Activated gamma-delta T cell treated with anti-CD3 and anti-CD28 coated beads, Interleukin-2, amount 50 U/mL, for 16 hours (primary cell): ENCODE measurements around the gene SPEF2.

Experiments
- DNase-seq: peaks from one replicate; pipeline ENCODE4 v3.0.0-alpha.2; 2020; ENCODE audit warnings: low read depth

Gene SPEF2, protein sequence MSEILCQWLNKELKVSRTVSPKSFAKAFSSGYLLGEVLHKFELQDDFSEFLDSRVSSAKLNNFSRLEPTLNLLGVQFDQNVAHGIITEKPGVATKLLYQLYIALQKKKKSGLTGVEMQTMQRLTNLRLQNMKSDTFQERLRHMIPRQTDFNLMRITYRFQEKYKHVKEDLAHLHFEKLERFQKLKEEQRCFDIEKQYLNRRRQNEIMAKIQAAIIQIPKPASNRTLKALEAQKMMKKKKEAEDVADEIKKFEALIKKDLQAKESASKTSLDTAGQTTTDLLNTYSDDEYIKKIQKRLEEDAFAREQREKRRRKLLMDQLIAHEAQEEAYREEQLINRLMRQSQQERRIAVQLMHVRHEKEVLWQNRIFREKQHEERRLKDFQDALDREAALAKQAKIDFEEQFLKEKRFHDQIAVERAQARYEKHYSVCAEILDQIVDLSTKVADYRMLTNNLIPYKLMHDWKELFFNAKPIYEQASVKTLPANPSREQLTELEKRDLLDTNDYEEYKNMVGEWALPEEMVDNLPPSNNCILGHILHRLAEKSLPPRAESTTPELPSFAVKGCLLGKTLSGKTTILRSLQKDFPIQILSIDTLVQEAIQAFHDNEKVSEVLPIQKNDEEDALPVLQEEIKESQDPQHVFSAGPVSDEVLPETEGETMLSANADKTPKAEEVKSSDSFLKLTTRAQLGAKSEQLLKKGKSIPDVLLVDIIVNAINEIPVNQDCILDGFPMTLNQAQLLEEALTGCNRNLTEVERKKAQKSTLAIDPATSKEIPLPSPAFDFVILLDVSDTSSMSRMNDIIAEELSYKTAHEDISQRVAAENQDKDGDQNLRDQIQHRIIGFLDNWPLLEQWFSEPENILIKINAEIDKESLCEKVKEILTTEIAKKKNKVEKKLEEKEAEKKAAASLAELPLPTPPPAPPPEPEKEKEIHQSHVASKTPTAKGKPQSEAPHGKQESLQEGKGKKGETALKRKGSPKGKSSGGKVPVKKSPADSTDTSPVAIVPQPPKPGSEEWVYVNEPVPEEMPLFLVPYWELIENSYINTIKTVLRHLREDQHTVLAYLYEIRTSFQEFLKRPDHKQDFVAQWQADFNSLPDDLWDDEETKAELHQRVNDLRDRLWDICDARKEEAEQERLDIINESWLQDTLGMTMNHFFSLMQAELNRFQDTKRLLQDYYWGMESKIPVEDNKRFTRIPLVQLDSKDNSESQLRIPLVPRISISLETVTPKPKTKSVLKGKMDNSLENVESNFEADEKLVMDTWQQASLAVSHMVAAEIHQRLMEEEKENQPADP (N-terminal part only)

GRCh38 chr5:35617435-35618303 lies at the start of gene SPEF2:
Gene SPEF2 (plus strand): TSS chr5:35617863. CDS start chr5:35617998, 135 bp downstream.
- DNase-seq, result peak; percentile 56

DNA sequence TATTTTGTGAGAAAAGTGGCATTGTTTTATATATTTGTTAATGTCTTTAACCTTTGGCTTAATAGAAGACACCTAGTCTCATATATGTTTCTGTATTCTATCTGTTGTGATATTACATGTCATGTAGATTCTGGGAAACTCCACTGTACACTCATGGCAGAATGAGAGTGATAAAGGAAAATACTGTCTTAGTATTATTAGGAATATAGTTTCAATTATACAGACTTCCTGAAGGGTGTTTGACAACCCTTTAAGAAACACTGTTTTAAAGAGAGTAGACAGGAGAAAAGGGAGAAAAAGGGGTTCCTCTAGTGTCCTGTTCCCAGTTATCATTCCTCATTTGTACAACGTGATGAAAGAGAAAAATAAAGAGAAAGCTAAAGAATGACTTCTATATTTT lies 42.1 kb upstream of the SPEF2 start:
- no peak for DNase-seq

- no peak for DNase-seq
Observed at GRCh38 chr5:35587419-35587818, 30.2 kb upstream of the SPEF2 start.

GRCh38 chr5:35593338-35593737 lies 24.3 kb upstream of the SPEF2 start:
- no peak for DNase-seq

DNA sequence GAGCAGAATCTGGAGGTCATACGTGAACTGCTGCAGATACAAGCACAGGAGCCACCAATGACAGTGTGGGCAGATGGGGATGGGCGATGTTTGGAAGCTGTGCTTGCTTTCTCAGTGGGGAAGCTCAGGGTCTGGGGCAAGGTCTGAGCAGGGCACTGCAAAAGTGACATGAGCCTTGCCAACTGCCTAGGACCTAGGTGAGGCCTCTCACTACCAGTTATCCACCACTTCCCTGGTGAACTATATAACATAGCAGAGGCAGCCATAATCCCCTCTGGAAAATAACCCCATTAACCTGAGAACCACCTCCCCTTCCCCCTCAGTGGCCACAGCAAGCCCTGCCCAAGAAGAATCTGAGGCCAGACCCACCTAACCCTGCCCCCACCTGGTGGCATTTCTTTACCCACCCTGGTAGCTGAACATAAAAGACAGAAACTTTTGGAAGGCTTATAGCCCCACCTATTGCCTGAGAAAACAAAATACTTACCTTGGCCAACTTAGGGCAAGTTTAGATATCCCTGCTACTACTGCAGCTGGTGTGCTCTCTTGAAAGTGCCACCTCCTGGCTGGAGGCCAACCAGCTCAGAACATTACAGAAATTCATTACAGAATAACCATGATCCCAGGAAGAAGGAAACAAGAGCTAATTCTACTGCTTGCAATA lies 18.8 kb upstream of the SPEF2 start:
- DNase-seq, result no peak

GRCh38 chr5:35600591-35600990 lies 17.1 kb upstream of the SPEF2 start:
- no peak for DNase-seq

DNA sequence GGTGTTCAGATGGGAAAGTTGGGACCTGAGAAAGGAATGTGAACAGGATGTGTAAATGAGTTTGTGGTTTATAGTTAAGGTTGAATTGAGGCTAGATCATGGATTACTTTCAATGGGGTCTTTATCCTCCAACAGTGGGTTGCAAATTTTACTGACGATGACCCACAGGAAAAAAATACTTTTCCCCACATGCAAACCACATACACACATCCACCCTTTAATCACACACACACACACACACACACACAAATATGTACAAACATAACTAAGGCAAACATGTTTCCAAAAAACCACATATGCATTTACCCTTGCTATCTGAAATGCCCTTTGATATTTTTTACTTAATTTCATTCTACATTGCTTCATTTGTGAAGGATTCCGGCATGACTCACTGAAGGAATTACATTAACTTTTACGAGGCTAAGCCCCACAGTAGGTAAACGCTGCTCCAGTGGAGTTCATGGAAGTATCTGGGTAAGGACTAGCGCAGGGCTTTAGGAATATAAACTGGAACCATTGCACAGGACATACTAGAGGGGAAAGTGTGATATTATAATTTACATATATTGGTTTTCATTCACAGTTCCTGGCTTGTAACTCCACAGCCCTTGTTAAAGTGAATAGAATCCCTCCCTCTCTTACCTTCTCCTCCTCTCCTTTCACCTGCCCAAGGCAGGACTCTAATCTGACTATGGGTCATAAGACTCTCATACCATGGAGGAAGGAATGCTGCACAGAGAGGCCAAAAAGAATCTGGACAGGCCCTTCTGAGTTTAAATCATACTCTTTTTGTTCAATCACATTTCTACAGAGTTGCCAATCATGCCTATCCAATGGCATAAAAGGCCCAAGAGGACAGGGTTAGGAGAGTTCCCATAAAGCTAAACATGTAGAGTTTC lies 8.5 kb upstream of the SPEF2 start:
- DNase-seq, result no peak

DNA sequence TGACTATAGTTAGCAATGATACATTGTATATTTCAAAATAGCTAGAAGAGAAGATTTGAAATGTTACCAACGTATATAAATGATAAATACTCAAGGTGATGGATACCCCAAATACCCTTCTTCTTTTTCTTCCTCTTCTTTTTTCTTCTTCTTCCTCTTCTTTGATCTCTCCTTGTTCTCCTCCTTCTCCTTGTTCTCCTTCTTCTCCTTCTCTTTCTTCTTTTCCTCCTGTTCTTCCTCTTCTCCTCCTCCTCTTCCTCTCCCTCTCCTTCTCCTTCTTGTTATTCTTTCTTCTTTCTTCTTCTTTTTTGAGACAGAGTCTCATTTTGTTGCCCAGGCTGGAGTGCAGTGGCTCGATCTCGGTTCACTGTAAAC lies 616 bp upstream of the SPEF2 start:
- no peak for DNase-seq

GRCh38 chr5:35618304-35618636 lies 607 bp downstream of the SPEF2 start:
- no peak for DNase-seq

GRCh38 chr5:35618781-35619180 lies 1.1 kb downstream of the SPEF2 start:
- DNase-seq, result no peak

DNA sequence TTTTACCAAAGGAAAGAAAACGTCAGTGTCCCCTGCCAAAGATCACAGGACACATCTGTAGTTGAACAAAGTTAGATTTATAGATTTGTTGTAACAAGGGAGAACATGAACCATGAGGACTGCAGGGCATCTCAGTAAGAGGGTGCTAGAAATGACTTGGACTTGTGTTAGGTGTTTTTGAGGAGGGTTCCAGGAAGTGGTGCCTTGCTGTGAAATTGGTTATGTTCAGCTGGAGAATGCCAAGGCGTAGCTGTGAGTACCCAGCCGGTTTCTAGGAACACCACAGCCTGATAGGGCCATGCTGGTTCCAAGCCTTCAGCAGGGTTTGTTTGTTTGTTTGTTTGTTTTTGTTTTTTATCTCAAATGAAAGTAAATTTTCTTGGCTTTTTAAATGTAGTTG lies 5.3 kb downstream of the SPEF2 start:
- DNase-seq, result no peak

DNA sequence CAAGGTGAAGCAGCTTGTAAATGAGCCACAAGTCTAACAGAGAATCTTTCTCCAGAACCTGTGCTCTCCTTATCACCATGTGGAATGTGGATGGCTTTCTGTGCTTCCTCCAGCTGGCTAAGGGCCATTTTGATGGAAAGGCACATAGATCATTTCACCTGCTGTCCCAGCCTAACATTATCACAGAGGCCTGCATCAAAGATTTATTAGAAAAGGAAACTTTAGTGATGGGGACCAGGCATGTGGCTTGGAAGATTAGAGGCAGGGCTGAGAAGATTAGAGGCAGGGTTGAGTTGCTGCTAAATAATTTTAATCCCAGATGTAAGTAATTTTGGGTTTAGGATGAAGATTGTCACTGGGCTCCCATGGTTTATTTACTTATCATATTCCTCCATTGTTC lies 6.3 kb downstream of the SPEF2 start:
- DNase-seq, result no peak

DNA sequence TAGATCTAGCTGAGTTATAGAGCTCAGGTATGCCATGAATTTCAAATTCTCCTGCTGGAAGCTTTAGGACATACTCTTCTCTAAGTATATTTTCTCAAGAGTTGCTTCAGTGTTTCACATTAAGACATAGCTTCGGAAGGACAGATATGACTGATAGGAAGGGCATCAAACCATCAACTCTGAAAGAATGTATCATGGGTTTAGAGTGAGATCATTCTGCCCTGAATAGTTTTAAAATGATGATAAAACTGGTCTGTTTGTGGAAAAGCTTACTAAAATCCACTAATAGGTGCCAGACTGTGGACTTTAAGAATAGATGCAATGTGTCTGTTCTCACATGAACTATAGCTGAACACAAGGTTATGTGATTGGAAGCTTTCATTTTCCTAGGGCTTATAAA lies 8.4 kb downstream of the SPEF2 start:
- DNase-seq, result no peak

GRCh38 chr5:35626553-35626952 lies 8.9 kb downstream of the SPEF2 start:
- DNase-seq, result no peak

DNA sequence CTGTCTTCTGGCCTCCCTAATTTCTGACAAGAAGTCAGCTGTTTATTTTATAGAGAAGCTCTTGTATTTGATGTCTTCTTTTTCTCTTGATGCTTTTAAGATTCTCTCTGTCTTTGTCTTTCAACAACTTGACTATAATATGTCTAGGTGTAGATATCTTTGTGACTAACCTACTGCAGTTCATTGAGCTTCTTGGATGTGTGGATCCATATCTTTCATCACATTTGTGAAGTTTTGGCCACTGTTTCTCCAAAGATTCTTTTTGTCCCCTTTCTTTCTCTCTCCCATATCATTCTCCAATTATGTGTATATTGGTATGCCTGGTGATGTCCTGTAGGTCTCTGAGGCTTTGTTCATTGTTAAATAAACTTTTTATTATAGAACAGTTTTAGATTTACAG lies 16.7 kb downstream of the SPEF2 start:
- no peak for DNase-seq

DNA sequence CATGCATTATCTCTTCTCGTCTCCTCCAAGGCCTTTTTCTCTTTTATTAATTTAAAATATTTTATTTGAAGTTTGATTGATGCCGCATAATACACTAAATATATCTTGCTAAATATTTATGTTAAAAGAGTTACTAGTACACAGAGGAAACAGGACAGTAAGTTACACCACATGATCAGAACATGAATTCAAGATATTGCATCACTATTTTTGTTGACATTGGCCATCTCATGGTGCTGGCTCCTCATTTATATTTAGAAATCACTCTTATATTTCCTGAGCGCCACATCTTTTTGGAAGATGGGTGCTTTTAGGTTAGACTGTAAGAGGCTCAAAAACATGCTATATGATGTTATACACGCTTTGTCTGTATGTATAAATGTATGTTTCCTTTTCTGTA lies 23.0 kb downstream of the SPEF2 start:
- no peak for DNase-seq

DNA sequence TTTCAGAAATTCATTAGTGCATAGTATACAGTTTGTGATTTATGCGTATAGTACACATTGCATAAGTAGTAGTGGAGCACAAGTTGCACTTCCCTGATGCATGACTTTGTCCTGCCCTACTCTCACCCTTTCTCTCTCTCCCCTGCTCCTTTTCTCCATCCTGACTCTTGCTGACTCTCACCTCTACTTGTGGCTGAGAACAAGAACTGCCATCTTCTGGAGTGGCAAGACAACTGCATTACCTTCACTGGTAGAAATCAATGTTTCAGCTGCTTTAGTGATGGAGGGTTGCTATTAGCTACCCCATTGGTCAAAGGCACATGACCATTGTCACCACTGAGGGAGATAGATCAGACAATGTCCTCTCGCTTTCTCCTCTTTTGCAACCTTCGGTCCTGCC lies 26.9 kb downstream of the SPEF2 start:
- DNase-seq, result no peak

DNA sequence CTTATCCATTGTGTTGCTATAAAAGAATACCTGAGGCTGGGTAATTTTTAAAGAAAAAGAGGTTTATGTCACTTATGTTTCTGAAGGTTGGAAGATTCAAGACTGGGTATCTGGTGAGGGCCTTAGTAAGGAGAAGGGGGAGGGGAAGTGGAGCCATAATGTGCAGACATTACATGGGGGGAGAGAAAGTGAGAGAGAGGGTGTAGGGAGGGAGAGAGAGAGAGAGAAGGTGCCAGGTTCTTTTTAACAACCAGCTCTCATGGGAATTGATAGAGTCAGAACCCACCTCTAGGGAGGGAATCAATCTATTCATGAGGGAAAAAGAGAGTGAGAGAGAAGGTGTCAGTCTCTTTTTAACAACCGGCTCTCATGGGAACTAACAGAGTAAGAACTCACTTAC lies 29.5 kb downstream of the SPEF2 start:
- no peak for DNase-seq

GRCh38 chr5:35647712-35648111 lies 30.0 kb downstream of the SPEF2 start:
- DNase-seq, result no peak
